HEK293T (cell line): ENCODE measurements around the gene SLC12A8.

Experiments used
- CTCF ChIA-PET: fragments of 350-600 bp; formaldehyde crosslinking; extraction: SDS; loops from one replicate; lab custom pipeline; 2021; ENCODE audit warnings: antibody characterized with exemption, inconsistent platforms; lab: Yijun Ruan, JAX
- POLR2A ChIA-PET: fragments of 350-600 bp; formaldehyde crosslinking; extraction: SDS; loops from one replicate; lab custom pipeline; 2020; ENCODE audit warnings: antibody characterized with exemption, inconsistent platforms; lab: Yijun Ruan, JAX
- DNase-seq: peaks from one replicate; pipeline ENCODE4 v3.0.0; 2012; ENCODE audit warnings: mixed read lengths; ENCODE audit errors: extremely low spot score
- ARNT ChIP-seq: fragments of 450-650 bp; IDR thresholded peaks from 2 replicates; pipeline ENCODE4 v1.6.1; 2017; ENCODE audit warnings: mild to moderate bottlenecking
- BHLHE40 ChIP-seq: fragments of 450-650 bp; IDR thresholded peaks from 2 replicates; pipeline ENCODE4 v1.6.1; 2016; ENCODE audit warnings: mild to moderate bottlenecking, moderate library complexity, borderline replicate concordance
- CTBP1 ChIP-seq: fragments of 450-650 bp; IDR thresholded peaks from 2 replicates; pipeline ENCODE4 v1.6.1; 2016; ENCODE audit warnings: borderline replicate concordance
- ELF4 ChIP-seq: fragments of 450-650 bp; IDR thresholded peaks from 2 replicates; pipeline ENCODE4 v1.6.1; 2017; ENCODE audit warnings: antibody characterized with exemption
- FOXA1 ChIP-seq: fragments of 450-650 bp; IDR thresholded peaks from 2 replicates; pipeline ENCODE4 v1.6.1; 2016; ENCODE audit warnings: mild to moderate bottlenecking
- FOXK2 ChIP-seq: fragments of 450-650 bp; IDR thresholded peaks from 2 replicates; pipeline ENCODE4 v1.6.1; 2016; ENCODE audit warnings: mild to moderate bottlenecking
- FOXM1 ChIP-seq: fragments of 450-650 bp; IDR thresholded peaks from 2 replicates; pipeline ENCODE4 v1.6.1; 2017; ENCODE audit warnings: mild to moderate bottlenecking, borderline replicate concordance
- HDGF ChIP-seq: fragments of 450-650 bp; IDR thresholded peaks from 2 replicates; pipeline ENCODE4 v1.6.1; 2017; ENCODE audit warnings: antibody characterized with exemption, borderline replicate concordance
- L3MBTL2 ChIP-seq: fragments of 450-650 bp; conservative IDR thresholded peaks from 2 replicates; pipeline ENCODE4 v1.6.1; 2016; ENCODE audit warnings: mild to moderate bottlenecking
- LEF1 ChIP-seq: fragments of 450-650 bp; IDR thresholded peaks from 2 replicates; pipeline ENCODE4 v1.6.1; 2017; ENCODE audit warnings: mild to moderate bottlenecking, borderline replicate concordance
- NFRKB ChIP-seq: fragments of 450-650 bp; IDR thresholded peaks from 2 replicates; pipeline ENCODE4 v1.6.1; 2016; ENCODE audit warnings: mild to moderate bottlenecking, moderate library complexity
- PKNOX1 ChIP-seq: fragments of 450-650 bp; IDR thresholded peaks from 2 replicates; pipeline ENCODE4 v1.6.1; 2016
- SP1 ChIP-seq: fragments of 450-650 bp; IDR thresholded peaks from 2 replicates; pipeline ENCODE4 v1.6.1; 2017
- SUZ12 ChIP-seq: fragments of 450-650 bp; IDR thresholded peaks from 2 replicates; pipeline ENCODE4 v1.6.1; 2016; ENCODE audit warnings: mild to moderate bottlenecking
- TARDBP ChIP-seq: fragments of 450-650 bp; IDR thresholded peaks from 2 replicates; pipeline ENCODE4 v1.6.1; 2016
- ZNF384 ChIP-seq: fragments of 450-650 bp; IDR thresholded peaks from 2 replicates; pipeline ENCODE4 v1.6.1; 2016

Gene SLC12A8

GRCh38 chr3:125236331-125236903 is 23.9 kb upstream of the SLC12A8 start:
- POLR2A ChIA-PET: no interaction called here
- CTCF ChIA-PET: no interaction called here

GRCh38 chr3:125234831-125235230 is 22.3 kb upstream of the SLC12A8 start:
- ChIA-PET CTCF (no interaction called here), POLR2A (no interaction called here)
- no peak for TF ChIP-seq BHLHE40
- TF ChIP-seq TARDBP: no peak
- TF ChIP-seq FOXM1: no peak
- TF ChIP-seq LEF1: no peak
- TF ChIP-seq L3MBTL2: no peak
- TF ChIP-seq NFRKB: no peak
- TF ChIP-seq HDGF: no peak
- no peak for TF ChIP-seq ELF4
- TF ChIP-seq SP1: no peak
- no peak for TF ChIP-seq FOXK2
- TF ChIP-seq ARNT: no peak
- no peak for DNase-seq

More at GRCh38 chr3:125236331-125236903, 23.9 kb upstream of the SLC12A8 start:
- TF ChIP-seq NFRKB (no peak), L3MBTL2 (no peak), FOXA1 (no peak), FOXK2 (no peak), ARNT (no peak), BHLHE40 (no peak), FOXM1 (no peak), SUZ12 (no peak)
- DNase-seq: no peak

DNA sequence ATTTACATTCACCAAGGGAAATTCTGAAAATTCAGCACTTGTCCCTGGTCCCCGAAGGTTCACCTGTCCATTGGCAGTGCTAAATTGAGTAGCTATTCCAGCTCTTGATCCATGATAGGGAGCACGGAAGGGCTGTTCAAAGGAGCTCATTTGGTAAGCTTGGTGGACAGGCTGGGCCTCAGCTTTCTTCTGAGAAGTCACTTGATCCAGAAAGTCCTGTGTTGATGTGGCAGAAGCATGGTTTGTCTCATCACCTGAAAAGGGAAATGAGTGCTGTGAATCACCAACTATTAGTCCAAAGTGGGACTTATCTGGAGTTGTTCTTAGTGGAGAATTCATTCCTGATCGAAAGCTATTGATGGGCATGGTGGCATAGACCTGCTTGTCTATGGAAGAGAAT is 19.9 kb upstream of the SLC12A8 start:
- ChIA-PET CTCF (interaction anchor here (0.7 kb wide), 1 partner anchor 11 kb away, joined by 3 read pairs; no protein-coding TSS in a partner anchor), POLR2A (no interaction called here)
- DNase-seq: no peak
- no peak for TF ChIP-seq FOXM1

GRCh38 chr3:125231895-125232294 is 19.3 kb upstream of the SLC12A8 start:
- no peak for DNase-seq
- TF ChIP-seq L3MBTL2: no peak
- TF ChIP-seq FOXK2: no peak
- TF ChIP-seq LEF1: no peak
- TF ChIP-seq PKNOX1: no peak
- TF ChIP-seq NFRKB: no peak
- TF ChIP-seq FOXM1: no peak
- TF ChIP-seq FOXA1: no peak
- TF ChIP-seq SP1: no peak
- no peak for TF ChIP-seq ZNF384
- no peak for TF ChIP-seq TARDBP
- no peak for TF ChIP-seq HDGF
- no peak for TF ChIP-seq BHLHE40
- TF ChIP-seq ARNT: no peak
- no peak for TF ChIP-seq SUZ12
- CTCF ChIA-PET: interaction anchor here (0.7 kb wide), 1 partner anchor 12 kb away, joined by 3 read pairs; no protein-coding TSS in a partner anchor
- POLR2A ChIA-PET: no interaction called here

DNA sequence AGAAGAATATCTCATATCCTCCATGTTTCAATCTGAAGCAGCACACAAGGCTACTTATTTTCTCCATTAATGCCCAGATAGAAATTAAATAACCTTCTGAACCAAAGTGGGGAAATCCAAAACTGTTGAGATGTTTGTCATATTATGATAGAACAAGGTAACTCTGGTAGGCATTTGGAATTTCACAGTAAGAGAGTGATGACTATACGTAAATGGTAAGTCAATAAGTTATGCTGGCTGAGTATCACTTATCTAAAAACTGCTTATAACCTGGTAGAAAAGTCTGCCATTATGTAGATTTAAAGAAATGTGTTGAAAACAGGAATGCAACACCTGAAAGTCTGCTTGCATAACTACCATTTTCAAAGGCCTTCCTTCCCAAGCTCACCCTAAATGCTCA is 17.2 kb upstream of the SLC12A8 start:
- ChIA-PET POLR2A (no interaction called here), CTCF (no interaction called here)
- TF ChIP-seq FOXA1 (no peak), ARNT (no peak), HDGF (no peak), SUZ12 (no peak), LEF1 (no peak), ELF4 (no peak), FOXM1 (no peak)
- DNase-seq: no peak

DNA sequence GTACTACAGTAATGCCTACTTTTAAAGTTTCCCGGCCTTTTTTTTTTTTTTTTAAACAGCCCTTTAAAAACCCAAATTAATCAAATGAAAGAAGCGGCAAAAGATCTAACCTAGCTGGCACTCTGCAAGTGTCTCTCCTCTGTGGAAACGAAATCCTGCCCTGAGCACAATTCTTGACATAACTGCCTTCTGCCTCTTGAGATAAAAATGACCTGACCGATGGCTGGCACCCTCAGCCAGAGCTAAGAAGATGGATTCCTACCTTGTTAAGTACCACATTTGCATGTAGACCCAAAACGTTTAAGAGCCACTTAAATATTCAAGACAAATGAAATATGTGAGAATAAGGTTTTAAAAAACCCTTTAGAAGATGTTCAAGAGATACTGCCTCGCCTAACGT is 16.6 kb upstream of the SLC12A8 start:
- no peak for DNase-seq
- CTCF ChIA-PET: no interaction called here
- TF ChIP-seq CTBP1 (no peak), FOXA1 (no peak), ARNT (no peak), FOXM1 (no peak), SP1 (no peak), BHLHE40 (no peak), L3MBTL2 (no peak), FOXK2 (no peak), TARDBP (no peak), ZNF384 (no peak), NFRKB (no peak), HDGF (no peak), ELF4 (no peak)
- POLR2A ChIA-PET: no interaction called here

GRCh38 chr3:125221831-125222230 is 9.3 kb upstream of the SLC12A8 start:
- CTCF ChIA-PET: no interaction called here
- TF ChIP-seq CTBP1: no peak
- TF ChIP-seq PKNOX1: no peak
- no peak for TF ChIP-seq BHLHE40
- TF ChIP-seq FOXA1: no peak
- TF ChIP-seq FOXK2: no peak
- POLR2A ChIA-PET: no interaction called here
- no peak for DNase-seq
